ENCODE results near the gene ANKRD34B. TPM values are rescaled to one million over a fixed set of nuclear protein-coding genes. Genes with fewer than 3 reads are reported as not detected.

ANKRD34B gene
- 2.9 and 3.0 TPM in 2 replicates for total RNA-seq (2014; rRNA removed; shearing (Covaris generic))

DNA sequence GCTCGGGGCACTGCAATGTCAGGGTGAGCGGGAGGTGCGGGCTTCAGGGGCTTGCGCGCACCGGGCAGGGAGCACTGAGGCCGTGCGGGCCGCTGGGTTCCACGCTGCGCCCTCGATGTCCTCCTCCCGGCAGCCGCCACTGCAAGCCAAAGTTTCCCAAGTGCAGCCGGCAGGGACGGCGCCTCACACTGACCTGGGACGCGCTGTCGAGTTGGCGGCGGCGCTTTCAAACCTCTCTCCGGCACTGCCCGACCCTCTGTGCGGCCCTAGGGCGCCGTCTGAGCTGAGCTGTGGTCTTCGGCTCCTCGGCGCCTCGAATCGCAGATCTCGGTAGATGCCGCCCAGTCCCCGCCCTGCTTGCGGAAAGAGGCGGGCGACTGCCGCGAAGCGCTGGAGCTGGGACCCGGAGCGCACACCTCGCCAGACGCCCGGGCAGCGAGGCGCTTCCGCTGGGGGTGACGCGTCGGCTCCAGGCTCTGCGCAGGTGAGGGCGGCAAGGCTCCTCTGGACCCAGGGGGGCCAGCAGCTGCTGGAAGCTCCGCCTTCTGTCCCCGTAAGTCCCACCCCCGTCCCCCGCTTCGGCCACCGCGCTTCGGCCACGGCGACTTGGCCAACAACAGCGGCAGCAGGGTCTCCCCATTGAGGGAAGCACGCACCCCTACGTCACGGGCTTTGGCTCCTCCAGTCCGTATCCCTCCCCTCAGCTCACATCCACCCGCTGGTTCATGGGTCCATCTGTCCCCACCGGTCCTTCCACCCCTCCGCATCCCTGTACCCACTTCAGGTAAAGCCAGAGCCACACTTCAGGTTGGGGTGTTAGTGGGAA lies at the start of gene ANKRD34B:
TSS of gene ANKRD34B (minus strand) at position 320 of the 826 bp plus-strand sequence. CDS start 10,261 bp downstream, outside the sequence.
- DNase-seq = peak in 1 of 2 experiments; percentile 22

GRCh38 chr5:80619086-80619485 lies 49.0 kb upstream of the ANKRD34B start:
- no peak for DNase-seq
- peaks cover 23% of the 10 kb centered on the region for H3K4me1 ChIP-seq
- no peak overlapping the region for H3K27ac ChIP-seq
- no peaks in the 10 kb centered on the region for H3K9me3 ChIP-seq (replicated peaks)
- H3K4me3 ChIP-seq = no peak overlapping the region
- H3K36me3 ChIP-seq = peaks cover 10% of the 10 kb centered on the region
- H3K27me3 ChIP-seq = no peaks in the 10 kb centered on the region

More for the DNA sequence above, at the start of gene ANKRD34B:
- Histone ChIP-seq H3K36me3 (0 out of 2 replicates have a peak, but pooled peaks cover 4% of the 10 kb centered on the region), H3K4me1 (peaks cover 12% of the 10 kb centered on the region; the same call in 1 of the 2 replicates), H3K4me3 (peak within 1 kb of the TSS; percentile 52), H3K27me3 (no peaks in the 10 kb centered on the region), H3K27ac (no peak within 1 kb of the TSS), H3K9me3 (replicated peaks) (peaks cover 11% of the 10 kb centered on the region)

DNA sequence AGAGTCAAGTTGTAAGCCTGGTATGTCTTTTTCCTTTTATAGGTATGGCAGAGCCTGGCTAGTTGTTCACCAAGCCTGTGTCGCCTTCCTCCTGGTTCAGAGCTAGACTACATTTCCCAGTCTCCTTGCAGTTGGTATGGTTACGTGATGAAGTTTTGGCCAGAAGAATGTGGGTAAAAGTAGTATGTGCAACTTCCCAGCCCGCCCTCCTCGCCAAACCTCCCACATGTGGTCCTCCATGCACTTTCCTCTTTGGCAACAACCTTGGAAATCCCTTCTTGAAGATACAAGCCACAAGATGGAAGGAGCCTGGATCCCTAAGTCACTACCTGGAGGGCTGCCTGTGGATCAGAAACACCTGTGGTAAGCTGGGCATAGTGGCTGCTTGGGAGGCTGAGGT lies 48.4 kb upstream of the ANKRD34B start:
- Histone ChIP-seq H3K4me3 (no peak overlapping the region), H3K27me3 (no peaks in the 10 kb centered on the region), H3K27ac (no peak overlapping the region), H3K9me3 (replicated peaks) (no peaks in the 10 kb centered on the region), H3K36me3 (peaks cover 10% of the 10 kb centered on the region), H3K4me1 (peaks cover 19% of the 10 kb centered on the region)
- DNase-seq = no peak

- Histone ChIP-seq H3K9me3 (replicated peaks) (no peaks in the 10 kb centered on the region), H3K4me1 (peaks cover 8% of the 10 kb centered on the region; the same call in 1 of the 2 replicates), H3K27ac (peak overlapping the region; percentile 12; the same call in 1 of the 2 replicates), H3K4me3 (no peak overlapping the region), H3K36me3 (no peaks in the 10 kb centered on the region; the same call in 1 of the 2 replicates), H3K27me3 (no peaks in the 10 kb centered on the region)
- peak in 1 of 2 experiments; percentile 25 for DNase-seq
These were observed 45.3 kb upstream of the ANKRD34B start for GRCh38 chr5:80615266-80615914.

- Histone ChIP-seq H3K4me1 (no peaks in the 10 kb centered on the region), H3K27me3 (no peaks in the 10 kb centered on the region), H3K27ac (no peak overlapping the region), H3K4me3 (no peak overlapping the region), H3K36me3 (no peaks in the 10 kb centered on the region), H3K9me3 (replicated peaks) (no peaks in the 10 kb centered on the region)
- DNase-seq = no peak
These were observed 39.6 kb upstream of the ANKRD34B start for GRCh38 chr5:80609692-80610091.

DNA sequence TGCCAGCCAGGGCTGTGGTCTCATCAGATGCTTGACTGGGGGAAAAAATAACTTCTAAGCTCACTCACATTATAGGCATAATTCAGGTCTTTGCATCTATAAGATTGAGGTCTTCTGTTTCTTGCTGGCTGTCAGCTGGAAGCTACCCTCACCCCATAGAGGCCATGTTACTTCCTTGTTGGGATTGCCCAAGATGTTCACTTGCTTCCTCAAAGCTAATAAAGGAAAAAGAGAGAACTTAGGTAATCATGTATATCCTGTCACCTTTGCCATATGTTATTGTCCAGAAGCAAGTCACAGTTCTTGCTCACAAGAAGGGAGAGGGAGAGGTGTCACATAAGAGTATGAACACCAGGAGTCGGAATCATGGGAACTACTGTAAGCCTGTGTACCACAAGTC lies 38.7 kb upstream of the ANKRD34B start:
- DNase-seq = no peak
- no peaks in the 10 kb centered on the region for H3K4me1 ChIP-seq
- H3K27me3 ChIP-seq = no peaks in the 10 kb centered on the region
- no peaks in the 10 kb centered on the region for H3K36me3 ChIP-seq
- H3K9me3 ChIP-seq (replicated peaks) = no peaks in the 10 kb centered on the region
- H3K4me3 ChIP-seq = no peak overlapping the region
- no peak overlapping the region for H3K27ac ChIP-seq

DNA sequence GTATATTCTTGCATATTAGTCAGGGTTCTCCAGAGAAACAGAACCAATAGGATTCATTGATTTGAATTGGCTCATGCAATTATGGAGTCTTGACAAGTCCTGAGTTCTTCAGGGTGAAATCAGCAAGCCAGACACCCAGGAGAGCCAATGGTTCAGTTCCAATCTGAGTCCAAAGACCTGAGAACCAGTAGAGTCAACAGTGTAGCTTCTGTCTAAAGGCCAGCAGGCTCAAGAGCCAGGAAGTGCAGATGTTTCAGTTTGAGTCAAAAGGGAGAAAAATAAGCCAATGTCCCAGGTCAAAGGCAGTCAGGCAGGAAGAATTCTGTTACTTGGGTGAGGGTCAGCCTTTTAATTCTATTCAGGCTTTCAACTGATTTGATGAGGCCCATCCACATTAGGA lies 37.8 kb upstream of the ANKRD34B start:
- Histone ChIP-seq H3K36me3 (no peaks in the 10 kb centered on the region), H3K27ac (no peak overlapping the region), H3K4me1 (no peaks in the 10 kb centered on the region), H3K9me3 (replicated peaks) (no peaks in the 10 kb centered on the region), H3K27me3 (no peaks in the 10 kb centered on the region), H3K4me3 (no peak overlapping the region)
- no peak for DNase-seq

GRCh38 chr5:80607343-80607742 lies 37.3 kb upstream of the ANKRD34B start:
- no peaks in the 10 kb centered on the region for H3K9me3 ChIP-seq (replicated peaks)
- no peak for DNase-seq
- H3K27ac ChIP-seq = no peak overlapping the region
- no peaks in the 10 kb centered on the region for H3K36me3 ChIP-seq
- no peaks in the 10 kb centered on the region for H3K27me3 ChIP-seq
- no peak overlapping the region for H3K4me3 ChIP-seq
- no peaks in the 10 kb centered on the region for H3K4me1 ChIP-seq

GRCh38 chr5:80600943-80601693 lies 31.0 kb upstream of the ANKRD34B start:
- no peak for DNase-seq
- Histone ChIP-seq H3K27me3 (no peaks in the 10 kb centered on the region), H3K36me3 (no peaks in the 10 kb centered on the region), H3K27ac (no peak overlapping the region), H3K4me1 (no peaks in the 10 kb centered on the region), H3K4me3 (no peak overlapping the region), H3K9me3 (replicated peaks) (no peaks in the 10 kb centered on the region)

DNA sequence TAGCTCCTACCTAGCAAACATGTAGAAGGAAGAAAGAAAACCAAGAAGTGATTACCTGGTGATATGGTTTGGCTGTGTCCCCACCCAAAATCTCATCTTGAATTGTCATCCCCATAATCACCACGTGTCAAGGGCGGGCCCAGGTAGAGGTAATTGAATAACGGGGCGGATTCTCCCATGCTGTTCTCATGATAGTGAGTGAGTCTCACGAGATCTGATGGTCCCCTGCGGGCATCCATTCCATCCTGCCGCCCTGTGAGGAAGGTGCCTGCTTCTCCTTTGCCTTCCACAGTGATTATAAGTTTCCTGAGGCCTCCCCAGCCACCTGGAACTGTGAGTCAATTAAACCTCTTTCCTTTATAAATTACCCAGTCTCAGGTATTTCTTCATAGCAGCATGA lies 27.4 kb upstream of the ANKRD34B start:
- H3K27me3 ChIP-seq = no peaks in the 10 kb centered on the region
- no peak overlapping the region for H3K4me3 ChIP-seq
- H3K4me1 ChIP-seq = no peaks in the 10 kb centered on the region
- H3K36me3 ChIP-seq = no peaks in the 10 kb centered on the region
- H3K9me3 ChIP-seq (replicated peaks) = no peaks in the 10 kb centered on the region
- no peak overlapping the region for H3K27ac ChIP-seq
- DNase-seq = no peak

- Histone ChIP-seq H3K9me3 (replicated peaks) (no peaks in the 10 kb centered on the region), H3K27me3 (no peaks in the 10 kb centered on the region), H3K36me3 (no peaks in the 10 kb centered on the region), H3K4me1 (no peaks in the 10 kb centered on the region), H3K4me3 (no peak overlapping the region), H3K27ac (no peak overlapping the region)
- DNase-seq = no peak
These were observed 24.7 kb upstream of the ANKRD34B start for GRCh38 chr5:80594810-80595209.

DNA sequence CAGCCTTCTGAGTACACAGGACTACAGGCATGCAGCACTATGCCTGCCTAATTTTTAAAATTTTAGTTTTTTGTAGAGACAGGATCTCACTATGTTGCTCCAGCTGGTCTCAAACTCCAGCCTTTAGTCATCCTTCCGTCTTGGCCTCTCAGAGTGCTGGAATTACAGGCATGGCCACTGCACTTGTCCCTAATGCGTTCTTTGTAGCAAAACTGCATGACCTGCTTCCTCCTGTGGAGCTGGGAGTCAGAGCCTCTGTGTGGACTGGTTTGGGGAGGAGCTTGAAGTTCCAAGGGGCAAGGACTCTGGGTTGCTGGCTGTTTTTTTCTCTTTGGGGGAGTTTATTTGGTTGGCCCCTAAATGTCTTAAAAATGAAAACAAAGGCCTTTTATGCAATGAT lies 22.7 kb upstream of the ANKRD34B start:
- no peaks in the 10 kb centered on the region for H3K36me3 ChIP-seq
- no peak overlapping the region for H3K27ac ChIP-seq
- DNase-seq = no peak
- H3K4me1 ChIP-seq = no peaks in the 10 kb centered on the region
- H3K27me3 ChIP-seq = no peaks in the 10 kb centered on the region
- H3K9me3 ChIP-seq (replicated peaks) = no peaks in the 10 kb centered on the region
- H3K4me3 ChIP-seq = no peak overlapping the region

DNA sequence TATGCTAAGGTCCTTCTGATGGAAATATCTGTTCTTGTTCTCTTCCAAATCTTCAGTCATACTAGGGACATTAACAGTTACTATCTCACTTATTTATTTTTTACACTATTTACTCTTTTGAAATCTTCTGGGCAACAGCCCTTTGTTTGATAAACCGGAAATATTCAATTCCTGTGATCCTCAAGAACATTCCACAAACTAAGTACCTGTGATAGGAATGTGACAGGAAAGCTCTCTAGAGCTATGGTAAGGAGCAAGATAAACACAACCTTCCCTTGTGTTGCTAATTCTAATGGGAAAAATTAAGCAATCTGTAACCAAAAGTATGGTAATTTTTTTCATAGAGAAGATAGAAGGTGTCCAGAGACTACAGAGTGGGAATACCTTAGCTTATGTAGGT lies 22.0 kb upstream of the ANKRD34B start:
- Histone ChIP-seq H3K4me3 (no peak overlapping the region), H3K36me3 (no peaks in the 10 kb centered on the region), H3K4me1 (no peaks in the 10 kb centered on the region), H3K27me3 (no peaks in the 10 kb centered on the region), H3K9me3 (replicated peaks) (no peaks in the 10 kb centered on the region), H3K27ac (no peak overlapping the region)
- no peak for DNase-seq

DNA sequence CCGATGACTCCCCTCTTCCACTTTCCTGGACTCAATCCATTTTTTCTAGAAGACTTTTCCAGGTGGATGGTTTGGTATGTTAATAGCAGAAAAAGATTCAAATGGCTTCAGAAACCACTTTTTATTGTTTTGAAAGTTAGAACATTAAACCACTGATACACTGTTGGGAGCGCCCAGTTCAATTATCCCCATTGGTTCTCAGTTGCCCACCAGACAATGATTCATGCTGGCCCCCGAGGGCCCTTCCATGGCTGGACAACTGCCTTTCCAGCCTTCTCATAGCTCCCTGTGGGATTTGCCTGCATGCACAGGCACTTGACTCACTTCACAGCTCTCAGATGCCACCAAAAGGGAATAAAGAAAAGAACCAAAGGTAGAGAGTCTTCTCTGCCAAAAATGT lies 21.3 kb upstream of the ANKRD34B start:
- DNase-seq = no peak
- Histone ChIP-seq H3K27ac (no peak overlapping the region), H3K9me3 (replicated peaks) (no peaks in the 10 kb centered on the region), H3K4me3 (no peak overlapping the region), H3K36me3 (no peaks in the 10 kb centered on the region), H3K4me1 (no peaks in the 10 kb centered on the region), H3K27me3 (no peaks in the 10 kb centered on the region)

DNA sequence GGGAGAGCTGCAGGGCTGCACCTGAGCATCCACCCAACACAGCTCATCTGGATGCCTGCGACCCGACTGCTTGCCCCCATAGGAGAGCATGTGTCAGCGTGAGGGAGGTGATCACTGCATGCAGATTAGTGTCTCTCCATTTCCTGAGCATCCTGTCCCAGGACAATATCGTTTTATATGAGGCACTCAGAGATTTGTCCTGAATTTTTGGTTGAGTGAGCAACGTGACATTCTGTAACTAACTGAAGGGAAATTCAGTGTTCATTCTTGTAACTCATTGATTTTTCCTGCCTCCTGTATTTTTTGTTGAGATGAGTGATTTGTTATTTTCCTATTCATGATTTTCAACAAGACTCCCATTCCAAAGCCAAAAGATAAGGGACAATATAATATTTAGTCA lies 20.7 kb upstream of the ANKRD34B start:
- no peaks in the 10 kb centered on the region for H3K27me3 ChIP-seq
- H3K27ac ChIP-seq = no peak overlapping the region
- DNase-seq = no peak
- no peaks in the 10 kb centered on the region for H3K36me3 ChIP-seq
- no peaks in the 10 kb centered on the region for H3K4me1 ChIP-seq
- no peak overlapping the region for H3K4me3 ChIP-seq
- no peaks in the 10 kb centered on the region for H3K9me3 ChIP-seq (replicated peaks)

Data from SJCRH30 (cell line).